ENCODE measurements around the gene CRHBP.

GRCh38 chr5:77011498-77011897 is 58.7 kb downstream of the CRHBP start:
- no peak for TF ChIP-seq CTCF (IDR thresholded peaks at IDR 0.05)
- TF ChIP-seq EZH2 (IDR thresholded peaks at IDR 0.05; ENCODE audit: borderline replicate concordance, insufficient read depth, low read depth, low read length, poor library complexity, severe bottlenecking) = no peak
